Astrocyte of the cerebellum (primary cell): ENCODE measurements around the gene ZNF112.

Source experiments
- DNase-seq: peaks from one replicate; pipeline ENCODE4 v3.0.0-alpha.2; 2011; ENCODE audit warnings: low read depth
- H3K4me3 ChIP-seq: 2 replicates; pipeline ENCODE4 v1.5.1; 2011; ENCODE audit warnings: mild to moderate bottlenecking, low read depth, low read length, moderate library complexity
- CTCF ChIP-seq: IDR thresholded peaks from 2 replicates; pipeline ENCODE4 v1.5.1; 2012; ENCODE audit warnings: low read length, low read depth, moderate library complexity, mild to moderate bottlenecking; ENCODE audit errors: missing control alignments
- in situ Hi-C: cut with HindIII; loops from 2 replicates; pipeline ENCODE4 v1.10.0; 2017; ENCODE audit warnings: low sequenced_read_pairs

ZNF112 gene

GRCh38 chr19:44313231-44313630 lies 43.2 kb downstream of the ZNF112 start:
- in situ Hi-C loops, result no loop called here
- TF ChIP-seq CTCF, result no peak
- DNase-seq, result no peak
- no peak overlapping the region for H3K4me3 ChIP-seq

- no peak for DNase-seq
- no peak for TF ChIP-seq CTCF
- in situ Hi-C loops, result no loop called here
- no peak overlapping the region for H3K4me3 ChIP-seq
Observed at GRCh38 chr19:44308011-44308410, 48.5 kb downstream of the ZNF112 start.

- DNase-seq, result no peak
- H3K4me3 ChIP-seq, result no peak overlapping the region
- in situ Hi-C loops, result no loop called here
- no peak for TF ChIP-seq CTCF
Observed at GRCh38 chr19:44306283-44306682, 50.2 kb downstream of the ZNF112 start.

GRCh38 chr19:44305457-44305856 lies 51.0 kb downstream of the ZNF112 start:
- in situ Hi-C loops, result no loop called here
- no peak for TF ChIP-seq CTCF
- DNase-seq, result no peak
- H3K4me3 ChIP-seq, result peak overlapping the region; percentile 54

GRCh38 chr19:44304659-44305193 lies 51.8 kb downstream of the ZNF112 start, which contains the start of gene ZNF235:
TSS of gene ZNF235 (minus strand) at chr19:44305025. CDS start at chr19:44303404, 1,621 bp downstream.
- peak; percentile 98 for DNase-seq
- TF ChIP-seq CTCF, result no peak
- peak within 1 kb of the TSS; percentile 54 for H3K4me3 ChIP-seq
- in situ Hi-C loops, result no loop called here

GRCh38 chr19:44303976-44304568 lies 52.4 kb downstream of the ZNF112 start:
- in situ Hi-C loops, result no loop called here
- TF ChIP-seq CTCF, result no peak
- H3K4me3 ChIP-seq, result peak overlapping the region; percentile 54
- peak; percentile 15 for DNase-seq
